D721Med (cell line): ENCODE data around the gene GPR68.

Source experiments
- DNase-seq: peaks from one replicate; pipeline ENCODE4 v3.0.0; 2011; ENCODE audit warnings: low spot score; ENCODE audit not compliant: insufficient read length
- FAIRE-seq: peaks from 2 replicates; lab custom pipeline; 2011; peaks lifted over from hg19 to GRCh38; lab: Jason Lieb, UNC
- TF ChIP-seq, protein P1 (sequence below): IDR thresholded peaks from 2 replicates; pipeline ENCODE4 v1.5.1; 2012; ENCODE audit warnings: mild to moderate bottlenecking, control low read depth; ENCODE audit not compliant: insufficient read depth; ENCODE audit errors: missing control alignments

Gene GPR68

DNA sequence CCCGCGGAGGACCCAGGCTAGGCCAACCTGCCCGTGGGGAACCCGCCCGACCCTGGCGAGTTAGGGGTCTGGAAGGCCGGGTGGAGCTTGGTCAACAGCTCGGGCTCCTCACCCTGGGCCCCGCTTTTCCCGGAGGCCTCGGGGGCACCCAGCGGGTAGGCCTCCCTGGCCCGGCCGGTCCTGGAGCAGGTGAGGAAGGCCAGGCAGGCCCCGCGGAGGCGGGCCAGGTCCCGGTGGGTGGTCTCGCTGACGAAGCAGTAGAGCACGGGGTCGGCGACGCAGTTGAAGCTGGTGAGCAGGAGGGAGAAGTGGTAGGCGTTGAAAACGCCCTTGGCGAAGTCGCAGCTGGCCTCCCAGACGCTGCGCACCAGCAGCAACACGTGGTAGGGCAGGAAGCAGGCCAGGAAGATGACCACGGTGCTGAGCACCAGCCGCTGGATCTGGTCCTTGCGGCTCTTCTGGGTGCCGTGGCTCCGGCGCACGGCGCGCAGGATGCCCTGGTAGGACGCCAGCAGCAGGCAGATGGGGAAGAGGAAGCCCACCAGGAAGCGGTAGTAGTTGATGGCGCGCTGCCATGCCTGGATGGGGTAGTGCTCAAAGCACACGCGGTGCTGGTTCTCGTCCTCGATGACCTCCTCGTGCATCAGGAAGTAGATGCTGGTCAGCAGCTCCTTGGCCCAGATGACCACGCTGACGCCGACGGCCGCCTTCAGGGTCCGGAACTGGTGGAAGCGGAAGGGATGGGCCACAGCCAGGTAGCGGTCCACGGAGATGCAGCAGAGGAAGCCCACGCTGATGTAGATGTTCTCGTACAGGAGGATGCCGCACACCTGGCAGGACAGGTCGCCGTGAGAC lies 10.3 kb downstream of the GPR68 start:
- DNase-seq (no peak), FAIRE-seq (no peak)
- TF ChIP-seq, protein P1, sequence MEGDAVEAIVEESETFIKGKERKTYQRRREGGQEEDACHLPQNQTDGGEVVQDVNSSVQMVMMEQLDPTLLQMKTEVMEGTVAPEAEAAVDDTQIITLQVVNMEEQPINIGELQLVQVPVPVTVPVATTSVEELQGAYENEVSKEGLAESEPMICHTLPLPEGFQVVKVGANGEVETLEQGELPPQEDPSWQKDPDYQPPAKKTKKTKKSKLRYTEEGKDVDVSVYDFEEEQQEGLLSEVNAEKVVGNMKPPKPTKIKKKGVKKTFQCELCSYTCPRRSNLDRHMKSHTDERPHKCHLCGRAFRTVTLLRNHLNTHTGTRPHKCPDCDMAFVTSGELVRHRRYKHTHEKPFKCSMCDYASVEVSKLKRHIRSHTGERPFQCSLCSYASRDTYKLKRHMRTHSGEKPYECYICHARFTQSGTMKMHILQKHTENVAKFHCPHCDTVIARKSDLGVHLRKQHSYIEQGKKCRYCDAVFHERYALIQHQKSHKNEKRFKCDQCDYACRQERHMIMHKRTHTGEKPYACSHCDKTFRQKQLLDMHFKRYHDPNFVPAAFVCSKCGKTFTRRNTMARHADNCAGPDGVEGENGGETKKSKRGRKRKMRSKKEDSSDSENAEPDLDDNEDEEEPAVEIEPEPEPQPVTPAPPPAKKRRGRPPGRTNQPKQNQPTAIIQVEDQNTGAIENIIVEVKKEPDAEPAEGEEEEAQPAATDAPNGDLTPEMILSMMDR = no peak

DNA sequence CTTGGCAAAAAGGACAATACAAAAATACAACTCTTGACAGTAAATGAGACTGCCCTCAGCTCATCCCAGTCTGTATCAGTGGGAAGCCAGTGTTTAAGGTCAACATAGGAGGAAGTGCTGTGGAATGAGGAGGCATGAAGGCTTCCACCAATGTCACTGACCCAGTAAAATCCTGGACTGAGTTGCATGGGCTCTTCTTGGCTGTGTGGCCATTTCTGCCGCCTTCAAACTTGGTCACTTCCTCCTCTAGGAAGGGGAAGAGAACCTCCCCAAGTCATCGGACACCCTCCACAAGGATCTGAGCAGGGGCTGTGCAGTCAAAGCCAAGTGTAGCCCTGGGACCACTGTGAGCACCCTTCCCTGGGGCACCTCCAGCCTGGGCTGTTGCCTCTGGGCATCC lies 11.9 kb downstream of the GPR68 start:
- no peak for DNase-seq
- TF ChIP-seq, protein P1 = no peak

DNA sequence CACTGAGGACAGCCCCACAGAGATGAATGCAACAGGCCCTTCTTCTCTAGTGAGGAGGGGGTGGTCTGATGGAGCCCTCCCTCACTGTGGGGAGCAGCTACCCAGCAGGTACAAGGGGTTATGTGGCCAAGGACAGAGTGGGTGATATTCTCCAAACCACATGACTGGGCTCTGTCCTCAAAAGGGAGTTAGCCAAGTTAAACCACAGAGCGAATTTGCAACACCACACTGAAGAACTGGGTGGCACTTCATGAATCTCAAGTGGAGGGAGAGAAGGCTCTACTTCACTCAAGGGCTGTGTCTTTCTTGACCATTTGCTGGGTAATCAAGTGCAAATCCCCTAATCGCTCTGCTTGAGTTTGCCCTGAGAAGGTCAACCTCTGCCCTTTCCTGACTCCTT lies 12.5 kb downstream of the GPR68 start:
- DNase-seq = no peak
- FAIRE-seq = no peak
- TF ChIP-seq, protein P1 = no peak

More for the DNA sequence above, 11.9 kb downstream of the GPR68 start:
- FAIRE-seq = no peak

DNA sequence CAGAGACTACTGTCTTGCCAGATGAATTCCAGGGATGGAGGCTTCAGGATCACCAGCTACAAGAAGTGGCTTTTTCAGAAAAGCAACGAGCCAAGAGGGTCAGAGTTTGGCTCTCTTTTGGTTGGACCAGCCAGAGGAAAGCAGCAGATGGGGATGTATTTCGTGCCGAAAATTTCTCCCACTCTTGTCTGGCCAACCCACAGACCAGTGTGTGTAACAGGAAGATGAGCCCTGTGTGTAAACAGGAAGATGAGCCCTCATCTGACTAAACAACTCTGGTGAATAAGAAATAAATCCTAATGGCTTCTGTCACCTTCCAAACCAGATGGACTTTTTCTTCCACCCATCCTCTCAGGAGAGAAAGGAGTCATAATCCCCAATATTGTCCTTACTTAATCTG lies 13.1 kb downstream of the GPR68 start:
- FAIRE-seq (no peak), DNase-seq (no peak)
- TF ChIP-seq, protein P1 = no peak

DNA sequence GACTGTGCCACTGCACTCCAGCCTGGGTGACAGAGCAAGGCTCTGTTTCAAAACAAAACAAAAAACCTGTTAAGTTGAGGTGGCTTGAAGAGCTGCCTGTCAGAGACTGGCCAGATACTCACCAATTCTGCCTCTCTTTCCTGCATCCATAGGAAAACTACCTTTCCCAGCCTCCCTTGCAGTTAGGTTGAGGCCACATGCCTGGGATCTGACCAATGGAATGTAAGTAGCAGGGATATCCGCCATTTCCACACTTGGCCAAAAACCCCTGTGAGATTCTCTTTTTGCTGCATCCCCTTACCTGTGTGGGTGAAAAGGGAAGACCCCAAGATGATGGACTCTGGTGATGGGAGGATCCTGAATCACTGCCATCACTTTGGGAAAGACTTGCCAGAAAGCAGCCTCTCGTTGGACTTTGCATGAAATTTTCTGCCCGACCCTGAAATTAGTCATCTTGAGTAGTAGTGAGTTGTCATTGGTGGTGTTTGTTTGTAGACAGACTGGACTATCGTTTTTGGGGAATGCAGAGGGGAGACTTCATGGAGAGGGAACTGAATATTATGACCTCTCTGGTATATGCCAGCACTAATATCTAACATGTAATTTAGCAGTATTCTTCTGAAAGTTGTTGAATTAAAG lies 14.0 kb downstream of the GPR68 start:
- no peak for FAIRE-seq
- DNase-seq = no peak
- TF ChIP-seq, protein P1 = no peak

DNA sequence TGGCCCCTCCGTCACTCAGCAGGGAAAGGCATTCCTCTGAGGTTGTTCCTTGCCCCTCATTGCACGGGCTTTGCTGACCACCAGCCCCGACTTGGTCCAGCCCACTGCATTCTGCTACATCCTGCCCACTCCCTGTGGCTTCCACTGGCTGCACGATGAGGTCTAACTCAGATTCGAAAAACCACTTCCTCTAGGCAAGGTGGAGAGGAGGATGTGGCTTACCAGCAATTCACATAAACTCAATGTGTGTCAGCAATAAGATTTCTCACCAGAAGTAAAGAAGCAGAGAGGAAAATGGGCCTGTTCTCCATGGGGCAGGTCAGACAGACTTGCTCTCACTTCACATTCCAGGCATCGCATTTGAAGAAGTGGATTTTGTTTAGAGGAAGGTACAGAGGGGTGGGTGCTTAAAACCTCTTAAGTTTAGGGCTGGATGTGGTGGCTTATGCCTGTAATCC lies 14.7 kb downstream of the GPR68 start:
- no peak for FAIRE-seq
- no peak for DNase-seq
- TF ChIP-seq, protein P1 = no peak

DNA sequence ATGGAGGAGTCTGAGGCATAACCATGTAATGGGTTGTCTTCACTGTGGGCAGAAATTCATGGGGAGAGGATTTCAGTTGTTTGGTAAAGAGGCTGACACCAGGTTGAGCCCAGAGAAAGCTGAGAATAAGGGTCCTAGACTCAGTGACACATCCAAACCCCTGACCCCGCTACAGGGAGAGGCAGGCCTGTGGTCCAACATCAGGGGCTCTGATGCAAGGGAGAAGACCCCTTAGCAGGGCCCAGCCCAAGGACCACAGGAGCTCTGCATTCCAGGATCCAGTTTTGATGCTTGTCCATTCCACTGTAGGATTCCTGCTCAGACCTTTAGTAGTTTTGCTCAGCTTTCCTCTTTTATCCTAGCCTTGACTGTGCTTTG lies 15.5 kb downstream of the GPR68 start:
- no peak for FAIRE-seq
- DNase-seq = no peak
- TF ChIP-seq, protein P1 = no peak
